HUES48 (cell line): ENCODE measurements around the gene NAA80.

Experiments used
- H3K27ac ChIP-seq: one replicate; pipeline ENCODE4 v1.7.0; 2013; ENCODE audit warnings: low read depth, low read length, inconsistent platforms
- H3K27me3 ChIP-seq: 2 replicates; pipeline ENCODE4 v1.6.1; 2013; ENCODE audit warnings: mild to moderate bottlenecking, low read length; ENCODE audit not compliant: control insufficient read depth, insufficient read depth
- H3K36me3 ChIP-seq: 2 replicates; pipeline ENCODE4 v1.6.1; 2013; ENCODE audit warnings: low read length; ENCODE audit not compliant: control insufficient read depth, insufficient read depth
- H3K4me1 ChIP-seq: 2 replicates; pipeline ENCODE4 v1.6.1; 2013; ENCODE audit warnings: mild to moderate bottlenecking, low read length; ENCODE audit not compliant: control insufficient read depth, insufficient read depth
- H3K4me3 ChIP-seq: 2 replicates; pipeline ENCODE4 v1.5.1; 2013; ENCODE audit warnings: mild to moderate bottlenecking, low read depth, low read length
- H3K9ac ChIP-seq: 2 replicates; pipeline ENCODE4 v1.6.1; 2013; ENCODE audit warnings: mild to moderate bottlenecking, low read depth, low read length, moderate library complexity
- H3K9me3 ChIP-seq: 2 replicates; pipeline ENCODE4 v1.6.1; 2013; ENCODE audit warnings: low read length; ENCODE audit not compliant: control insufficient read depth, insufficient read depth

The NAA80 gene

GRCh38 chr3:50259432-50260026 is 39.7 kb downstream of the NAA80 start:
- Histone ChIP-seq H3K4me1 (peaks cover 25% of the 10 kb centered on the region), H3K36me3 (peaks cover 33% of the 10 kb centered on the region), H3K9ac (no peak overlapping the region), H3K27ac (peak overlapping the region; percentile 69), H3K27me3 (no peaks in the 10 kb centered on the region), H3K4me3 (no peak overlapping the region), H3K9me3 (no peaks in the 10 kb centered on the region)

- no peaks in the 10 kb centered on the region for H3K27me3 ChIP-seq
- peak overlapping the region; percentile 69 for H3K27ac ChIP-seq
- H3K9ac ChIP-seq, result no peak overlapping the region
- H3K4me3 ChIP-seq, result no peak overlapping the region
- peaks cover 38% of the 10 kb centered on the region for H3K36me3 ChIP-seq
- peaks cover 20% of the 10 kb centered on the region for H3K4me1 ChIP-seq
- no peaks in the 10 kb centered on the region for H3K9me3 ChIP-seq
Measured at GRCh38 chr3:50258979-50259378, 40.2 kb downstream of the NAA80 start.

- no peak overlapping the region for H3K27ac ChIP-seq
Measured at GRCh38 chr3:50258029-50258680, 41.0 kb downstream of the NAA80 start.

GRCh38 chr3:50256978-50257890 is 42.0 kb downstream of the NAA80 start:
- Histone ChIP-seq H3K9ac (no peak overlapping the region), H3K36me3 (peaks cover 52% of the 10 kb centered on the region), H3K27me3 (no peaks in the 10 kb centered on the region), H3K4me1 (peaks cover 15% of the 10 kb centered on the region), H3K9me3 (no peaks in the 10 kb centered on the region), H3K4me3 (no peak overlapping the region), H3K27ac (no peak overlapping the region)

More at GRCh38 chr3:50258029-50258680, 41.0 kb downstream of the NAA80 start:
- Histone ChIP-seq H3K36me3 (peaks cover 43% of the 10 kb centered on the region), H3K27me3 (no peaks in the 10 kb centered on the region), H3K9ac (no peak overlapping the region), H3K9me3 (no peaks in the 10 kb centered on the region), H3K4me3 (no peak overlapping the region), H3K4me1 (peaks cover 15% of the 10 kb centered on the region)

- H3K4me1 ChIP-seq, result peaks cover 4% of the 10 kb centered on the region; the same call in 1 of the 2 replicates
- H3K27ac ChIP-seq, result peak overlapping the region; percentile 70
- H3K4me3 ChIP-seq, result no peak overlapping the region
- no peaks in the 10 kb centered on the region for H3K27me3 ChIP-seq
- H3K9me3 ChIP-seq, result no peaks in the 10 kb centered on the region
- peaks cover 64% of the 10 kb centered on the region for H3K36me3 ChIP-seq
- H3K9ac ChIP-seq, result no peak overlapping the region
Measured at GRCh38 chr3:50255251-50255615, 44.0 kb downstream of the NAA80 start.

- H3K36me3 ChIP-seq, result peaks cover 64% of the 10 kb centered on the region
- H3K9me3 ChIP-seq, result no peaks in the 10 kb centered on the region
- H3K27me3 ChIP-seq, result no peaks in the 10 kb centered on the region
- H3K27ac ChIP-seq, result peak overlapping the region; percentile 70
- H3K4me3 ChIP-seq, result no peak overlapping the region
- H3K9ac ChIP-seq, result no peak overlapping the region
- peaks cover 3% of the 10 kb centered on the region; the same call in 1 of the 2 replicates for H3K4me1 ChIP-seq
Measured at GRCh38 chr3:50254577-50255250, 44.5 kb downstream of the NAA80 start.

- Histone ChIP-seq H3K27me3 (no peaks in the 10 kb centered on the region), H3K4me3 (no peak overlapping the region), H3K27ac (no peak overlapping the region), H3K9me3 (no peaks in the 10 kb centered on the region), H3K4me1 (peaks cover 12% of the 10 kb centered on the region), H3K36me3 (peaks cover 48% of the 10 kb centered on the region), H3K9ac (no peak overlapping the region)
Measured at GRCh38 chr3:50251220-50251619, 48.0 kb downstream of the NAA80 start.

- peaks cover 45% of the 10 kb centered on the region for H3K36me3 ChIP-seq
- H3K4me1 ChIP-seq, result peaks cover 18% of the 10 kb centered on the region
- no peak overlapping the region for H3K9ac ChIP-seq
Measured at GRCh38 chr3:50250514-50250913, 48.7 kb downstream of the NAA80 start.

GRCh38 chr3:50249457-50249856 is 49.7 kb downstream of the NAA80 start:
- no peak overlapping the region for H3K4me3 ChIP-seq
- H3K36me3 ChIP-seq, result peaks cover 36% of the 10 kb centered on the region
- no peak overlapping the region for H3K27ac ChIP-seq
- peaks cover 22% of the 10 kb centered on the region for H3K4me1 ChIP-seq
- H3K9me3 ChIP-seq, result no peaks in the 10 kb centered on the region
- no peaks in the 10 kb centered on the region for H3K27me3 ChIP-seq
- H3K9ac ChIP-seq, result no peak overlapping the region

More at GRCh38 chr3:50250514-50250913, 48.7 kb downstream of the NAA80 start:
- Histone ChIP-seq H3K9me3 (no peaks in the 10 kb centered on the region), H3K27me3 (no peaks in the 10 kb centered on the region), H3K27ac (no peak overlapping the region), H3K4me3 (no peak overlapping the region)

- H3K4me3 ChIP-seq, result no peak overlapping the region
- no peaks in the 10 kb centered on the region for H3K9me3 ChIP-seq
- H3K27me3 ChIP-seq, result no peaks in the 10 kb centered on the region
- peaks cover 31% of the 10 kb centered on the region for H3K36me3 ChIP-seq
- no peak overlapping the region for H3K9ac ChIP-seq
- no peak overlapping the region for H3K27ac ChIP-seq
- H3K4me1 ChIP-seq, result peaks cover 25% of the 10 kb centered on the region
Measured at GRCh38 chr3:50248387-50248786, 50.8 kb downstream of the NAA80 start.
